Renal cortical epithelial cell (primary cell): ENCODE measurements around the gene ZNF275. TPM values are rescaled to one million over a fixed set of nuclear protein-coding genes. Genes with fewer than 3 reads are reported as not detected.
"Not testable (repeated sequence)": the region's sequence is repeated elsewhere in the genome, so short reads cannot be mapped to it uniquely, and the experiment has no call there.

Experiments used
- DNase-seq: peaks from one replicate; pipeline ENCODE4 v3.0.0-alpha.2; 2011; ENCODE audit warnings: low read depth
- total RNA-seq: library from RNA; depleted of rRNA; stranded (reverse); fragments of >200 nt; gene quantifications from 2 replicates; pipeline ENCODE4 v1.2.3, GENCODE V29; 2014

Gene ZNF275
- total RNA-seq, 1 donor from 2014 or later, result 9.5 TPM

- no peak for DNase-seq
Observed at GRCh38 chrX:153387987-153388721, 54.2 kb downstream of the ZNF275 start.

- DNase-seq, result no peak
Observed at GRCh38 chrX:153388722-153389459, 54.9 kb downstream of the ZNF275 start.

- DNase-seq, result not testable (repeated sequence)
Observed at GRCh38 chrX:153389460-153389768, 55.5 kb downstream of the ZNF275 start.

GRCh38 chrX:153392642-153393321 is 58.8 kb downstream of the ZNF275 start:
- no peak for DNase-seq

- DNase-seq, result no peak
Observed at GRCh38 chrX:153394612-153395011, 60.7 kb downstream of the ZNF275 start.

GRCh38 chrX:153395613-153396319 is 61.8 kb downstream of the ZNF275 start:
- no peak for DNase-seq

GRCh38 chrX:153396320-153397195 is 62.6 kb downstream of the ZNF275 start:
- DNase-seq, result no peak

- DNase-seq, result no peak
Observed at GRCh38 chrX:153397256-153397960, 63.5 kb downstream of the ZNF275 start.

GRCh38 chrX:153398275-153398960 is 64.5 kb downstream of the ZNF275 start:
- DNase-seq, result no peak

- DNase-seq, result no peak
Observed at GRCh38 chrX:153400146-153401132, 66.5 kb downstream of the ZNF275 start.

- no peak for DNase-seq
Observed at GRCh38 chrX:153401133-153401764, 67.3 kb downstream of the ZNF275 start, which contains the start of gene PNMA6E. Gene PNMA6E, minus strand, starts transcription at chrX:153401350. Its CDS starts 2,501 bp downstream, at chrX:153398849.

Other genes starting within 250 kb of the ZNF275 start
- not detected in 2 replicates for gene MAGEA1, start 154.9 kb upstream of the ZNF275 start, total RNA-seq
- gene PNMA6F, start 12.4 kb upstream of the ZNF275 start, total RNA-seq, result not detected in 2 replicates
- gene PNMA6E, start 67.2 kb downstream of the ZNF275 start, total RNA-seq, result 0.05 TPM in 1 of 2 replicates, not detected in the other
- 0.35 and 4.6 TPM in 2 replicates for gene ZFP92, start 77.3 kb downstream of the ZNF275 start, total RNA-seq
- gene TREX2, start 111.9 kb downstream of the ZNF275 start, total RNA-seq, result 0.50 TPM in 1 of 2 replicates, not detected in the other
- gene HAUS7, start 136.4 kb downstream of the ZNF275 start, total RNA-seq, result 6.5 and 14.4 TPM in 2 replicates
- gene BGN, start 160.8 kb downstream of the ZNF275 start, total RNA-seq, result 0.17 and 6.0 TPM in 2 replicates
- 0.05 TPM in 1 of 2 replicates, not detected in the other for gene ATP2B3, start 183.5 kb downstream of the ZNF275 start, total RNA-seq